Measurements from ENCODE around the gene FAM181B.

FAM181B gene

GRCh38 chr11:82733444-82734119, at the start of gene FAM181B:
Gene FAM181B (minus strand): TSS chr11:82733864. CDS start chr11:82733729, 135 bp downstream.
- DNase-seq = no peak

- DNase-seq = no peak
Measured at GRCh38 chr11:82782825-82783374, 49.2 kb upstream of the FAM181B start.

GRCh38 chr11:82778776-82779175, 45.1 kb upstream of the FAM181B start:
- DNase-seq = no peak

- no peak for DNase-seq
Measured at GRCh38 chr11:82776377-82776776, 42.7 kb upstream of the FAM181B start.

- no peak for DNase-seq
Measured at GRCh38 chr11:82775736-82776346, 42.2 kb upstream of the FAM181B start.

GRCh38 chr11:82775218-82775617, 41.6 kb upstream of the FAM181B start:
- DNase-seq = no peak

GRCh38 chr11:82771781-82772180, 38.1 kb upstream of the FAM181B start:
- no peak for DNase-seq

- no peak for DNase-seq
Measured at GRCh38 chr11:82767123-82767522, 33.5 kb upstream of the FAM181B start.

- no peak for DNase-seq
Measured at GRCh38 chr11:82765466-82766034, 31.9 kb upstream of the FAM181B start.

GRCh38 chr11:82763167-82763566, 29.5 kb upstream of the FAM181B start:
- no peak for DNase-seq

GRCh38 chr11:82759649-82760048, 26.0 kb upstream of the FAM181B start:
- DNase-seq = no peak

- DNase-seq = no peak
Measured at GRCh38 chr11:82757660-82758357, 24.1 kb upstream of the FAM181B start.

GRCh38 chr11:82756765-82757639, 23.3 kb upstream of the FAM181B start:
- no peak for DNase-seq

- DNase-seq = no peak
Measured at GRCh38 chr11:82754410-82754809, 20.7 kb upstream of the FAM181B start.

- DNase-seq = no peak
Measured at GRCh38 chr11:82753921-82754320, 20.3 kb upstream of the FAM181B start.

GRCh38 chr11:82752801-82753200, 19.1 kb upstream of the FAM181B start:
- no peak for DNase-seq

- no peak for DNase-seq
Measured at GRCh38 chr11:82750643-82751139, 17.0 kb upstream of the FAM181B start.

- no peak for DNase-seq
Measured at GRCh38 chr11:82747471-82747870, 13.8 kb upstream of the FAM181B start.

- DNase-seq = no peak
Measured at GRCh38 chr11:82738091-82738490, 4.4 kb upstream of the FAM181B start.

GRCh38 chr11:82734120-82734479, 436 bp upstream of the FAM181B start:
- DNase-seq = no peak

GRCh38 chr11:82732734-82733443, 775 bp downstream of the FAM181B start:
- DNase-seq = no peak

- no peak for DNase-seq
Measured at GRCh38 chr11:82732348-82732733, 1.3 kb downstream of the FAM181B start.

All from DMS79 (cell line).